SK-N-SH (cell line): ENCODE data around the gene KRT13.

Experiments
- CTCF ChIP-seq: fragments of 200-600 bp; sonication (generic); IDR thresholded peaks from 2 replicates; pipeline ENCODE4 v1.6.1; 2017; ENCODE audit warnings: antibody characterized with exemption, mild to moderate bottlenecking, moderate library complexity
- EP300 ChIP-seq, 2 experiments: IDR thresholded peaks; 2 replicates each; pipeline versions ENCODE4 v1.4.0 to v1.6.1; 2012; ENCODE audit warnings: borderline replicate concordance in 1 of 2, low read depth in 1 of 2, low read length in 1 of 2
- FOXM1 ChIP-seq: IDR thresholded peaks from 2 replicates; pipeline ENCODE4 v1.4.0; 2012; ENCODE audit warnings: low read depth, mild to moderate bottlenecking
- GABPA ChIP-seq: IDR thresholded peaks from 2 replicates; pipeline ENCODE4 v1.4.0; 2012; ENCODE audit warnings: low read depth, mild to moderate bottlenecking
- MXI1 ChIP-seq: IDR thresholded peaks from 2 replicates; pipeline ENCODE4 v1.6.1; 2012; ENCODE audit warnings: mild to moderate bottlenecking, low read depth, low read length, improper control_type of control experiment
- PBX3 ChIP-seq: IDR thresholded peaks from 2 replicates; pipeline ENCODE4; 2012
- POLR2AphosphoS5 ChIP-seq: IDR thresholded peaks from 2 replicates; pipeline ENCODE4 v1.6.1; 2012; ENCODE audit warnings: low read depth, low read length
- RCOR1 ChIP-seq: fragments of 150-350 bp; IDR thresholded peaks from 2 replicates; pipeline ENCODE4 v1.6.1; 2017; ENCODE audit warnings: antibody characterized with exemption, low read length
- SMC3 ChIP-seq: IDR thresholded peaks from 2 replicates; pipeline ENCODE4 v1.6.1; 2012; ENCODE audit warnings: low read depth, low read length, improper control_type of control experiment
- TAF1 ChIP-seq: IDR thresholded peaks from 2 replicates; pipeline ENCODE4 v1.6.1; 2012; ENCODE audit warnings: low read depth, mild to moderate bottlenecking, low read length, moderate library complexity, borderline replicate concordance
- TEAD4 ChIP-seq: IDR thresholded peaks from 2 replicates; pipeline ENCODE4 v1.4.0; 2012; ENCODE audit warnings: mild to moderate bottlenecking, borderline replicate concordance; ENCODE audit not compliant: insufficient read depth
- ZBTB33 ChIP-seq: IDR thresholded peaks from 2 replicates; pipeline ENCODE4 v1.4.0; 2012; ENCODE audit warnings: low read depth, borderline replicate concordance

GRCh38 chr17:41478237-41478636, 27.2 kb downstream of the KRT13 start:
- TF ChIP-seq CTCF (no peak), RCOR1 (no peak), TAF1 (no peak), TEAD4 (no peak), POLR2AphosphoS5 (no peak), GABPA (no peak), ZBTB33 (no peak), SMC3 (no peak), EP300 (IDR thresholded peaks at IDR 0.05; ENCODE audit: borderline replicate concordance in 1 of 2, low read depth in 1 of 2, low read length in 1 of 2) (no peak), PBX3 (no peak), MXI1 (no peak), FOXM1 (no peak)
